Gastroesophageal sphincter (tissue), 3 donors: ENCODE measurements around the gene RPS5.

Experiments used
- EP300 ChIP-seq: sonication (generic); formaldehyde crosslinking; IDR thresholded peaks from one replicate; pipeline ENCODE4 v1.6.1; 2017; ENCODE audit warnings: antibody characterized with exemption, mild to moderate bottlenecking
- POLR2A ChIP-seq, 2 donors: fragments of 450-650 bp; IDR thresholded peaks; one replicate each; pipeline ENCODE4 v1.6.1; 2017; ENCODE audit warnings: antibody characterized with exemption in 2 of 2, mild to moderate bottlenecking in 2 of 2, moderate library complexity in 1 of 2
- TF ChIP-seq, protein P1 (sequence below), 4 experiments: fragments of 200-600 bp in 2 of 4; fragments of 450-650 bp in 2 of 4; sonication (generic) in 1 of 4; IDR thresholded peaks; one replicate each; pipeline ENCODE4 v1.5.1; 2017 to 2019; ENCODE audit warnings: antibody characterized with exemption in 4 of 4, mild to moderate bottlenecking in 2 of 4, moderate library complexity in 2 of 4

DNA sequence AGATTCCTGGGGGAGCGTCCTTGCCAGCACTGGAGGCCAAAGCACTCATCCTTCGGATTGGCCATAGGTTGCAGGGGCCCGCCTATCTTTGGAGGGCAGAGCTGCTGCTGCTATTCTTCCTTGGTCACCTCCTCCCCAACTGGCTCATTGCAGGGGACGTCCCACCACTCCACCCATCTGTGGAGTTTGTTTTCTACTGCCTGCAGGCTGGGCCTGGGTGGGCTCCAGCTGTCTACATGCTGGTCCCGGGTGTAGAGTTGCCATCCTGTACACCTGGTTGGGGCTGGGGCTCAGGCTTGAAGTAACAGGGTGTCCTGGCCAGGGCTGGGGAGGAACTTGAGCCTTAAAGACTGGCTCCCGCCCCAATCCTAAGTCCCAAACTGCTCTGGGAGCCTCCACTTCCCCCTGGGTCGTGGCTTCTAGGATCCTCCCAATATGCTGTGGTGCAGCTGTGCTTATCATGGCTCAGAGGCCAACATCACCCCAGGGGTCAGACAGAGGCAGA, 10.5 kb downstream of the RPS5 start:
- TF ChIP-seq, protein P1, sequence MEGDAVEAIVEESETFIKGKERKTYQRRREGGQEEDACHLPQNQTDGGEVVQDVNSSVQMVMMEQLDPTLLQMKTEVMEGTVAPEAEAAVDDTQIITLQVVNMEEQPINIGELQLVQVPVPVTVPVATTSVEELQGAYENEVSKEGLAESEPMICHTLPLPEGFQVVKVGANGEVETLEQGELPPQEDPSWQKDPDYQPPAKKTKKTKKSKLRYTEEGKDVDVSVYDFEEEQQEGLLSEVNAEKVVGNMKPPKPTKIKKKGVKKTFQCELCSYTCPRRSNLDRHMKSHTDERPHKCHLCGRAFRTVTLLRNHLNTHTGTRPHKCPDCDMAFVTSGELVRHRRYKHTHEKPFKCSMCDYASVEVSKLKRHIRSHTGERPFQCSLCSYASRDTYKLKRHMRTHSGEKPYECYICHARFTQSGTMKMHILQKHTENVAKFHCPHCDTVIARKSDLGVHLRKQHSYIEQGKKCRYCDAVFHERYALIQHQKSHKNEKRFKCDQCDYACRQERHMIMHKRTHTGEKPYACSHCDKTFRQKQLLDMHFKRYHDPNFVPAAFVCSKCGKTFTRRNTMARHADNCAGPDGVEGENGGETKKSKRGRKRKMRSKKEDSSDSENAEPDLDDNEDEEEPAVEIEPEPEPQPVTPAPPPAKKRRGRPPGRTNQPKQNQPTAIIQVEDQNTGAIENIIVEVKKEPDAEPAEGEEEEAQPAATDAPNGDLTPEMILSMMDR (IDR thresholded peaks at IDR 0.05), result no peak
- TF ChIP-seq POLR2A (IDR thresholded peaks at IDR 0.05) (no peak), EP300 (no peak)
